H1 (cell line): ENCODE data around the gene FGB. TPM values are rescaled to one million over a fixed set of nuclear protein-coding genes. Genes with fewer than 3 reads are reported as not detected.

Source experiments
- ATF2 ChIP-seq: IDR thresholded peaks from 2 replicates; pipeline ENCODE4 v1.6.1; 2012; ENCODE audit warnings: low read length, inconsistent platforms
- EGR1 ChIP-seq: IDR thresholded peaks from 2 replicates; pipeline ENCODE4 v1.6.1; 2011; ENCODE audit warnings: low read depth, low read length, borderline replicate concordance
- FOSL1 ChIP-seq: IDR thresholded peaks from 2 replicates; pipeline ENCODE4 v1.6.1; 2011; ENCODE audit warnings: mild to moderate bottlenecking, low read depth, low read length, moderate library complexity; ENCODE audit not compliant: insufficient read depth
- KDM5A ChIP-seq: fragments of 200-600 bp; IDR thresholded peaks from 2 replicates; pipeline ENCODE4 v1.7.1; 2012; ENCODE audit warnings: mild to moderate bottlenecking, low read length, inconsistent platforms, mixed read lengths
- SIN3A ChIP-seq, 2 experiments: IDR thresholded peaks in 1 of 2; conservative IDR thresholded peaks in 1 of 2; 2 replicates each; pipeline ENCODE4 v1.6.1; 2011 to 2012; ENCODE audit warnings: low read length in 2 of 2, improper control_type of control experiment in 1 of 2, low read depth in 1 of 2, mild to moderate bottlenecking in 1 of 2
- ZNF274 ChIP-seq: IDR thresholded peaks from 2 replicates; pipeline ENCODE4 v1.7.0; 2012; ENCODE audit warnings: low read length, borderline replicate concordance; ENCODE audit errors: extremely low read depth
- polyA plus RNA-seq, 7 experiments: library from polyadenylated mRNA; depleted of rRNA in 3 of 7; stranded (reverse) in 5 of 7; unstranded in 2 of 7; fragments of >200 nt in 5 of 7; fragments of 200-250 nt in 2 of 7; gene quantifications; 1 replicate in 5 of 7; 2 replicates in 1 of 7; 4 replicates in 1 of 7; pipeline versions ENCODE4 v1.2.1 to v1.2.3, GENCODE V29; 2011 to 2013; ENCODE audit warnings: missing spikeins in 2 of 7, mixed read lengths in 2 of 7
- total RNA-seq: library from RNA; stranded (reverse); fragmentation: NEBNext Ultra II Directional; extraction: Animal tissue kit (Norgen Biotek cat#: 25700); gene quantifications from 2 replicates; pipeline ENCODE4 v1.2.1, GENCODE V29; 2021

Gene FGB
- total and polyA plus RNA-seq, 2 of the 8 experiments (the other 6 are each of a cell fraction or from before 2014, with no cell fraction given) = not detected

GRCh38 chr4:154578919-154579318, 16.1 kb downstream of the FGB start (continued):
- TF ChIP-seq ATF2 = no peak
- no peak for TF ChIP-seq EGR1
- TF ChIP-seq ZNF274 = no peak
- no peak for TF ChIP-seq SIN3A (conservative IDR thresholded peaks at IDR 0.05 in 1 of 2, IDR thresholded peaks at IDR 0.05 in 1 of 2; ENCODE audit: low read depth in 1 of 2, low read length in 2 of 2)
- TF ChIP-seq FOSL1 = no peak
- TF ChIP-seq KDM5A = no peak
